HG03575 (cell line): ENCODE measurements around the gene SLC6A2.
"Not testable (repeated sequence)": the region's sequence is repeated elsewhere in the genome, so short reads cannot be mapped to it uniquely, and the experiment has no call there.

Source experiments
- ATAC-seq: cut with Tn5 transposase; IDR thresholded peaks from one replicate; pipeline ENCODE4 v1.9.1; 2021; ENCODE audit not compliant: unreplicated experiment, insufficient number of reproducible peaks, low FRiP score; ENCODE audit errors: extremely low read depth

SLC6A2 gene

GRCh38 chr16:55655897-55656681, at the start of gene SLC6A2:
Gene SLC6A2, plus strand, starts transcription at chr16:55655988. Its CDS starts 707 bp downstream, at chr16:55656695.
- no peak for ATAC-seq

GRCh38 chr16:55613613-55614335, 42.0 kb upstream of the SLC6A2 start:
- no peak for ATAC-seq

GRCh38 chr16:55615071-55615470, 40.7 kb upstream of the SLC6A2 start:
- ATAC-seq: no peak

- not testable (repeated sequence) for ATAC-seq
These were observed 40.1 kb upstream of the SLC6A2 start for GRCh38 chr16:55615670-55616069.

GRCh38 chr16:55621771-55622170, 34.0 kb upstream of the SLC6A2 start:
- no peak for ATAC-seq

GRCh38 chr16:55622272-55622671, 33.5 kb upstream of the SLC6A2 start:
- ATAC-seq: no peak

GRCh38 chr16:55622930-55623561, 32.7 kb upstream of the SLC6A2 start:
- ATAC-seq: no peak

- no peak for ATAC-seq
These were observed 32.1 kb upstream of the SLC6A2 start for GRCh38 chr16:55623640-55624039.

- no peak for ATAC-seq
These were observed 31.1 kb upstream of the SLC6A2 start for GRCh38 chr16:55624696-55625095.

- ATAC-seq: no peak
These were observed 29.9 kb upstream of the SLC6A2 start for GRCh38 chr16:55625843-55626242.

GRCh38 chr16:55628306-55628968, 27.4 kb upstream of the SLC6A2 start:
- ATAC-seq: no peak

GRCh38 chr16:55630774-55631173, 25.0 kb upstream of the SLC6A2 start:
- no peak for ATAC-seq

GRCh38 chr16:55632259-55632658, 23.5 kb upstream of the SLC6A2 start:
- ATAC-seq: no peak

GRCh38 chr16:55634193-55634592, 21.6 kb upstream of the SLC6A2 start:
- ATAC-seq: no peak

- ATAC-seq: no peak
These were observed 17.5 kb upstream of the SLC6A2 start for GRCh38 chr16:55638256-55638655.

GRCh38 chr16:55640701-55641327, 15.0 kb upstream of the SLC6A2 start:
- no peak for ATAC-seq

- no peak for ATAC-seq
These were observed 14.2 kb upstream of the SLC6A2 start for GRCh38 chr16:55641430-55642056.

- no peak for ATAC-seq
These were observed 13.2 kb upstream of the SLC6A2 start for GRCh38 chr16:55642611-55643010.
